PC-3 (cell line): ENCODE data around the gene HOXA6. TPM values are rescaled to one million over a fixed set of nuclear protein-coding genes. Genes with fewer than 3 reads are reported as not detected.

ENCODE experiments used
- ATAC-seq: fragments of 200-7000 bp; cut with Tn5 transposase; 2 replicates; pipeline ENCODE4 v1.9.1; 2020; ENCODE audit warnings: mild to moderate bottlenecking, moderate library complexity
- BruUV-seq: library from RNA; stranded (reverse); fragments of 400-500 nt; replicated peaks from 2 replicates; lab custom pipeline; 2021; lab: Mats Ljungman, UMichigan
- CTCF ChIA-PET: fragments of 300-600 bp; sonication (Branson Sonifier 250); formaldehyde crosslinking; loops from one replicate; lab custom pipeline; 2022; ENCODE audit warnings: antibody characterized with exemption; lab: Charles Lee
- POLR2A ChIA-PET: fragments of 300-600 bp; sonication (Branson Sonifier 250); formaldehyde crosslinking; loops from one replicate; lab custom pipeline; 2022; ENCODE audit warnings: antibody characterized with exemption; ENCODE audit not compliant: unreplicated experiment; lab: Charles Lee
- DNase-seq: peaks from one replicate; pipeline ENCODE4 v3.0.0-alpha.2; 2015
- H2AFZ ChIP-seq: fragments of 300-600 bp; sonication (generic); 2 replicates; pipeline ENCODE4 v1.6.0; 2016; ENCODE audit warnings: antibody characterized with exemption, low read length
- H3F3A ChIP-seq: fragments of 300-600 bp; sonication (generic); one replicate; pipeline ENCODE4 v1.6.0; 2017; ENCODE audit warnings: antibody characterized with exemption, low read length, control low read depth, mild to moderate bottlenecking; ENCODE audit not compliant: unreplicated experiment
- H3K27ac ChIP-seq: fragments of 300-600 bp; sonication (generic); 2 replicates; pipeline ENCODE4 v1.5.1; 2016; ENCODE audit warnings: mild to moderate bottlenecking, low read length
- H3K27me3 ChIP-seq: fragments of 300-600 bp; sonication (generic); 2 replicates; pipeline ENCODE4 v1.6.1; 2016; ENCODE audit warnings: low read length, mixed read lengths
- H3K36me3 ChIP-seq: fragments of 300-600 bp; sonication (generic); 2 replicates; pipeline ENCODE4 v1.6.1; 2016; ENCODE audit warnings: low read depth, mixed run types, low read length, mixed read lengths
- H3K4me1 ChIP-seq: fragments of 300-600 bp; sonication (generic); 2 replicates; pipeline ENCODE4 v1.5.1; 2016; ENCODE audit warnings: low read length; ENCODE audit not compliant: insufficient read depth
- H3K4me2 ChIP-seq: fragments of 300-600 bp; sonication (generic); 2 replicates; pipeline ENCODE4 v1.6.0; 2016; ENCODE audit warnings: low read length
- H3K4me3 ChIP-seq: fragments of 300-600 bp; sonication (generic); 2 replicates; pipeline ENCODE4 v1.5.1; 2016; ENCODE audit warnings: mild to moderate bottlenecking, low read length, mixed read lengths
- H3K79me2 ChIP-seq: fragments of 300-600 bp; sonication (generic); 2 replicates; pipeline ENCODE4 v1.6.1; 2017; ENCODE audit warnings: low read length, mixed read lengths
- H3K9ac ChIP-seq: fragments of 300-600 bp; sonication (generic); 2 replicates; pipeline ENCODE4 v1.6.0; 2016; ENCODE audit warnings: mild to moderate bottlenecking, low read length
- H3K9me2 ChIP-seq: fragments of 300-600 bp; sonication (generic); replicated peaks from 2 replicates; pipeline ENCODE4 v1.6.1; 2016; ENCODE audit warnings: mixed run types, low read length, mixed read lengths
- H3K9me3 ChIP-seq: fragments of 300-600 bp; sonication (generic); 2 replicates; pipeline ENCODE4 v1.6.1; 2016; ENCODE audit warnings: low read length, mixed read lengths
- H4K20me1 ChIP-seq: fragments of 300-600 bp; sonication (generic); 2 replicates; pipeline ENCODE4 v1.6.1; 2016; ENCODE audit warnings: low read length, mixed read lengths
- CTCF ChIP-seq: fragments of 300-600 bp; sonication (generic); conservative IDR thresholded peaks from 2 replicates; pipeline ENCODE4 v1.5.1; 2017; ENCODE audit warnings: antibody characterized with exemption, low read depth, mild to moderate bottlenecking, low read length
- EZH2 ChIP-seq: fragments of 300-600 bp; sonication (generic); IDR thresholded peaks from one replicate; pipeline ENCODE4 v1.6.1; 2017; ENCODE audit warnings: antibody characterized with exemption, mild to moderate bottlenecking, low read length; ENCODE audit not compliant: unreplicated experiment
- EZH2phosphoT487 ChIP-seq: fragments of 300-600 bp; sonication (generic); IDR thresholded peaks from 2 replicates; pipeline ENCODE4 v1.6.1; 2018; ENCODE audit warnings: mild to moderate bottlenecking, antibody characterized with exemption, low read length, borderline replicate concordance
- intact Hi-C: fragments of 100-400 bp; cut with micrococcal nuclease; formaldehyde crosslinking; loops from 2 replicates; pipeline ENCODE4 v1.9.0; 2023
- total RNA-seq: library from RNA; depleted of rRNA; stranded (reverse); fragments of >200 nt; gene quantifications from 2 replicates; pipeline ENCODE4 v1.2.3, GENCODE V29; 2014

Gene HOXA6
- total RNA-seq, 1 experiment from 2014 or later: 8.3 TPM

DNA sequence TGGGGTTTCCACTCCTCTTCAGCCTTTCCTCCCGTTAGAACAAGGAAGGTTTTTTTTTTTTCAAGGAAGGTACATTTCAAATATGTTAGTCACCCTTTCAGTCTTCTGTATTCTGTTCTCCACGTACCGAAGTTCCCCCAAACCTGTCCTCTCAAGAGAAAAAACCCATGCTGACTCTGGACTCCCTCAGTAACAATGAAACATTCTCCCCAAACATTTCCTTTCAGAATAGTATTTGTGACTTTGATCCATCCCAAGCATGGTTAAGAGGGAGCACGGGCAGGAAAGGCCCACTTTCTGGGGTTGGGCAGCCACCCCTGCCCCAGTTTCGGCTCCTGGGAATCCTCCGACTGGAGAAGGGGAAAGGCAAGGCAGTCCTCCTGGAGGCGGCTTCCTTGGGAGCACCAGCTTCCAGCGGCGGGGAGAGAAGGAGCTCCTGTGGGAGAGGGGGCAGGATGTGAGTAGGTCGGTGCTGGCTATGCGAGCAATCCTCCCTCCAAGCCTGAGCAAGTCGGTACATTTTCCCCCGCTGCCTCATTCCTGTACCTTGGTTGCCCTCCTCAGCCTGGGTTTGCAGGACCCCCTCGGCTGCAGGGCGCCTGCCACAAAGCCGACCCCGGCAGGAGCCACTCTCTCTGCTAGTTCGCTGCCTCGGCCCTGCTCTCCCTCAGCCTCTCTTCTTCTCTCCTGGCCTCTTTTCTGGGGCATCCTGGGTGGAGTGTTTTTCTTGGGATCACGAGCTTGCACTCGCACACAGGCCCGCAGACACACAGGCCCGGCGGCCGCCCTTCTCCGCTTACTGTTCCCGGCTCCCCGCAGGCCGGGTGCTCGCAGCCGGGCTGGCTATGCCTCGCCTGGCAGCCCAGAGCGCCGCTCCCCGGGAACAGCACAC lies 49.6 kb downstream of the HOXA6 start:
- intact Hi-C loops: loop anchor here (1.0 to 2.0 kb wide), 8 partner anchors 12 to 243 kb away; partner anchors contain the start of gene SKAP2
- ATAC-seq: peak; percentile 21

DNA sequence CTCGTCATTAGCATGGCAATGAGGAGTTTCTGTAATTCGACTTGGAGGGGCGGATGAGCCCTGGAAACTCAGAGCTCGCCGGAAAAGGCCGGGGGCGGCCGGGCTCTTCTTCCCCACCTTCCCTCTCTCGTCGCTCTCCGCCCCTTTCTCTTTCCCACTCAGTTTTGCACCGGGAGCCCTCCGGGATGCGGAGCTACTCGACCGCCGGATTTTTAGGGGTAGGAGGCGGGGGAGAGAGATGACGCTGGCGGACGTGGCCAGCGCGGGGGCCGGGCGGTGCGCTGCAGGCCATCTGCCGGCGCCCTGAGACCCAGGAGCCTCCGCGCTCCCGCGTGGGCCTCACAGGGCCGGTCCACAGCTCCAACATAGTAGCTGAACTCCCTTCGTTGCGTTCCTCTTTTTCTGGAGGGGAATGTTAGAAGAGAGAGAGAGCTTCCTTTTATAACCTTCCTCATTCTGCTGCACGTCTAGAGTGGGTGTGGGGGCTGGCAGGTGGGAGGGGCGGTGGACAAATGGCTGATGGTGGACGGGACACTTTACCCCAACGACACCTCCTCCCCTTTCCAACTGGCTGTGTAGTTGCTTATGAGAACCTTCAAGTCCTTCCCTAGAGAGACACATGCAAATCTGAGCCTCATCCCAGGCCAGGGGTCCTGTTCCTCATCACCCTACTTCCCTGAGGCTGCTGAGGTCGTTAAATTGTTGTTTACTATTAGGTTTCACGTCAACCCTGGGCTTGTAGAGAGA lies 50.6 kb downstream of the HOXA6 start:
- Histone ChIP-seq H3K79me2 (peaks cover 52% of the 10 kb centered on the region), H3K27ac (peak overlapping the region; percentile 88), H3K9me3 (no peaks in the 10 kb centered on the region), H3F3A (no peaks in the 10 kb centered on the region), H3K27me3 (no peaks in the 10 kb centered on the region), H3K9ac (peak overlapping the region; percentile 79), H2AFZ (peak overlapping the region; percentile 64), H3K36me3 (peaks cover 14% of the 10 kb centered on the region; the same call in 1 of the 2 replicates), H3K4me3 (peak overlapping the region; percentile 84), H3K4me1 (peaks cover 35% of the 10 kb centered on the region), H4K20me1 (no peaks in the 10 kb centered on the region), H3K9me2 (no peaks in the 10 kb centered on the region), H3K4me2 (peak overlapping the region; percentile 94)
- ATAC-seq (peak; percentile 23), DNase-seq (peak; percentile 45)
- POLR2A ChIA-PET: interaction anchor here (0.5 to 1.3 kb wide), 10 partner anchors 14 to 421 kb away, joined by 3 to 15 read pairs (median 6); partner anchors contain the start of gene HOXA10
- TF ChIP-seq EZH2phosphoT487 (no peak), CTCF (no peak), EZH2 (no peak)
- intact Hi-C loops: loop anchor here (2.0 kb wide), 1 partner anchor 50 kb away; no protein-coding TSS in a partner anchor
- BruUV-seq: no TSS peak
- CTCF ChIA-PET: no interaction called here

More for the DNA sequence above, 49.6 kb downstream of the HOXA6 start:
- H3F3A ChIP-seq: no peaks in the 10 kb centered on the region
- peak overlapping the region; percentile 94 for H3K4me2 ChIP-seq
- no peaks in the 10 kb centered on the region for H3K27me3 ChIP-seq
- peak overlapping the region; percentile 88 for H3K27ac ChIP-seq
- H4K20me1 ChIP-seq: no peaks in the 10 kb centered on the region
- H3K36me3 ChIP-seq: peaks cover 14% of the 10 kb centered on the region; the same call in 1 of the 2 replicates
- H3K9me2 ChIP-seq: no peaks in the 10 kb centered on the region
- POLR2A ChIA-PET: interaction anchor here (0.5 to 1.3 kb wide), 6 partner anchors 17 to 305 kb away, joined by 3 to 9 read pairs (median 4); partner anchors contain the start of gene HOXA10
- peak overlapping the region; percentile 84 for H3K4me3 ChIP-seq
- TSS peak; percentile 34 for BruUV-seq
- TF ChIP-seq CTCF: no peak
- no peak for TF ChIP-seq EZH2
- no peak for TF ChIP-seq EZH2phosphoT487
- H3K4me1 ChIP-seq: peaks cover 32% of the 10 kb centered on the region
- DNase-seq: peak; percentile 58
- no peaks in the 10 kb centered on the region for H3K9me3 ChIP-seq
- peak overlapping the region; percentile 79 for H3K9ac ChIP-seq
- CTCF ChIA-PET: interaction anchor here (1.1 kb wide), 2 partner anchors 13 to 254 kb away, joined by 4 to 5 read pairs; no protein-coding TSS in a partner anchor
- H3K79me2 ChIP-seq: peaks cover 52% of the 10 kb centered on the region
- H2AFZ ChIP-seq: peak overlapping the region; percentile 64; the same call in 1 of the 2 replicates
